Common myeloid progenitor, CD34-positive (primary cell): ENCODE measurements around the gene COG1.

Experiments used
- CTCF ChIA-PET: fragments of 350-600 bp; sonication (Branson Sonifier 250); formaldehyde crosslinking; loops from one replicate; lab custom pipeline; 2021; ENCODE audit warnings: antibody characterized with exemption; lab: Charles Lee
- POLR2A ChIA-PET: fragments of 350-600 bp; sonication (Branson Sonifier 250); formaldehyde crosslinking; loops from one replicate; lab custom pipeline; 2021; ENCODE audit warnings: antibody characterized with exemption; lab: Charles Lee
- DNase-seq, 3 donors: peaks; one replicate each; pipeline versions ENCODE4 v3.0.0 to v3.0.0-alpha.2; 2013
- H3K27ac ChIP-seq, 2 experiments: 1 replicate in 1 of 2; 2 replicates in 1 of 2; pipeline ENCODE4 v1.7.0; 2013; ENCODE audit warnings: inconsistent platforms in 2 of 2, low read length in 2 of 2, mild to moderate bottlenecking in 2 of 2, low read depth in 1 of 2, moderate library complexity in 1 of 2; ENCODE audit not compliant: severe bottlenecking in 2 of 2, insufficient read depth in 1 of 2, poor library complexity in 1 of 2
- H3K27me3 ChIP-seq, 5 experiments: replicated peaks in 2 of 5; 1 replicate in 3 of 5; 2 replicates in 2 of 5; pipeline versions ENCODE4 v1.6.1 to v1.7.0; 2013; ENCODE audit warnings: low read length in 4 of 5, mild to moderate bottlenecking in 2 of 5, moderate library complexity in 2 of 5, inconsistent platforms in 1 of 5; ENCODE audit not compliant: insufficient read depth in 5 of 5, control insufficient read depth in 4 of 5
- H3K36me3 ChIP-seq, 4 experiments: 1 replicate in 2 of 4; 2 replicates in 2 of 4; pipeline versions ENCODE4 v1.6.1 to v1.7.0; 2013; ENCODE audit warnings: low read length in 3 of 4, control low read depth in 1 of 4, mild to moderate bottlenecking in 1 of 4; ENCODE audit not compliant: control insufficient read depth in 4 of 4, insufficient read depth in 4 of 4
- H3K4me1 ChIP-seq, 4 experiments: 1 replicate in 3 of 4; 2 replicates in 1 of 4; pipeline versions ENCODE4 v1.6.1 to v1.7.1; 2013; ENCODE audit warnings: low read length in 3 of 4, mild to moderate bottlenecking in 3 of 4, control low read depth in 1 of 4, inconsistent platforms in 1 of 4, moderate library complexity in 1 of 4; ENCODE audit not compliant: control insufficient read depth in 4 of 4, insufficient read depth in 4 of 4; ENCODE audit errors: control extremely low read depth in 1 of 4
- H3K4me3 ChIP-seq, 7 experiments: 1 replicate in 4 of 7; 2 replicates in 3 of 7; pipeline versions ENCODE4 v1.5.1 to v1.7.0; 2013; ENCODE audit warnings: mild to moderate bottlenecking in 7 of 7, low read length in 6 of 7, moderate library complexity in 6 of 7, inconsistent platforms in 2 of 7, low read depth in 2 of 7, control low read depth in 1 of 7; ENCODE audit not compliant: insufficient read depth in 4 of 7, control insufficient read depth in 1 of 7; ENCODE audit errors: extremely low read depth in 1 of 7
- H3K9me3 ChIP-seq, 5 experiments: 1 replicate in 4 of 5; 2 replicates in 1 of 5; pipeline versions ENCODE4 v1.6.1 to v1.7.1; 2013; ENCODE audit warnings: low read length in 4 of 5, mild to moderate bottlenecking in 2 of 5, inconsistent platforms in 1 of 5, low read depth in 1 of 5, moderate library complexity in 1 of 5; ENCODE audit not compliant: control insufficient read depth in 4 of 5, insufficient read depth in 2 of 5; ENCODE audit errors: control extremely low read depth in 1 of 5
- WGBS: methylation state at CpG from one replicate; pipeline ENCODE4 v1.1.5; 2013; ENCODE audit not compliant: insufficient coverage; 5-methylcytosine and 5-hydroxymethylcytosine counted together

COG1 gene

DNA sequence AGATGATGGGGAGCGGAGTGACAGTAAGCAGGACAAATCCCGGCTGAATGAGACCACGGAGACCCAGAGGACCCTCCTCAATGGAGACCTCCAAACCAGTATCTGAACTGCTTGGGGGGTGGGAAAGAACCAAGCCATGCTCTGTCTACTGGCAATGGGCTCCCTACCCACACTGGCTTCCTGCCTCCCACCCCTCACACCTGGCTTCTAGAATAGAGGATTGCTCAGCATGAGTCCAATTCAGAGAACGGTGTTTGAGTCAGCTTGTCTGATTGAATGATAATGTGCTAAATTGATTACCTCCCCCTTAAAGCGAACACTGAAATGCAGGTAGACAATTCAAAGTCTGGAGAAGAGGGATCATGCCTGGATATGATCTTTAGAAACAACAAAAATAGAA lies 22.5 kb upstream of the COG1 start:
- Histone ChIP-seq H3K27me3 (peaks cover 5 to 47% (median 22%) of the 10 kb centered on the region in 5 experiments), H3K36me3 (no peaks in the 10 kb centered on the region), H3K4me1 (peaks cover 0 to 23% (median 21%) of the 10 kb centered on the region in 4 experiments), H3K4me3 (no peak overlapping the region), H3K27ac (no peak overlapping the region), H3K9me3 (no peaks in the 10 kb centered on the region)
- DNase-seq: no peak
- WGBS: 92% methylated on average over 2 of the region's 5 CpGs
- CTCF ChIA-PET: interaction anchor here (1.4 to 1.9 kb wide), 3 partner anchors 12 to 445 kb away, joined by 3 to 5 read pairs (median 4); no protein-coding TSS in a partner anchor
- POLR2A ChIA-PET: no interaction called here

GRCh38 chr17:73172252-73172651 lies 20.6 kb upstream of the COG1 start:
- H3K36me3 ChIP-seq: no peaks in the 10 kb centered on the region
- CTCF ChIA-PET: no interaction called here
- POLR2A ChIA-PET: no interaction called here
- no peak overlapping the region for H3K27ac ChIP-seq
- H3K4me1 ChIP-seq: peaks cover 0 to 4% (median 2%) of the 10 kb centered on the region in 4 experiments
- DNase-seq: no peak
- peaks cover 2 to 28% (median 9%) of the 10 kb centered on the region in 5 experiments for H3K27me3 ChIP-seq
- 100% methylated on average over 1 of the region's 3 CpGs for WGBS
- peaks cover 0 to 4% (median 0%) of the 10 kb centered on the region in 5 experiments for H3K9me3 ChIP-seq
- H3K4me3 ChIP-seq: no peak overlapping the region

GRCh38 chr17:73174126-73174525 lies 18.7 kb upstream of the COG1 start:
- Histone ChIP-seq H3K36me3 (no peaks in the 10 kb centered on the region), H3K27me3 (peaks cover 0 to 10% (median 4%) of the 10 kb centered on the region in 5 experiments), H3K4me1 (no peaks in the 10 kb centered on the region), H3K4me3 (no peak overlapping the region), H3K9me3 (peaks cover 0 to 4% (median 0%) of the 10 kb centered on the region in 5 experiments), H3K27ac (no peak overlapping the region)
- 96% methylated on average over 7 of the region's 7 CpGs for WGBS
- ChIA-PET POLR2A (no interaction called here), CTCF (interaction anchor here (0.6 to 1.6 kb wide), 3 partner anchors 15 to 1581 kb away, joined by 3 to 5 read pairs (median 3); no protein-coding TSS in a partner anchor)
- DNase-seq: no peak

DNA sequence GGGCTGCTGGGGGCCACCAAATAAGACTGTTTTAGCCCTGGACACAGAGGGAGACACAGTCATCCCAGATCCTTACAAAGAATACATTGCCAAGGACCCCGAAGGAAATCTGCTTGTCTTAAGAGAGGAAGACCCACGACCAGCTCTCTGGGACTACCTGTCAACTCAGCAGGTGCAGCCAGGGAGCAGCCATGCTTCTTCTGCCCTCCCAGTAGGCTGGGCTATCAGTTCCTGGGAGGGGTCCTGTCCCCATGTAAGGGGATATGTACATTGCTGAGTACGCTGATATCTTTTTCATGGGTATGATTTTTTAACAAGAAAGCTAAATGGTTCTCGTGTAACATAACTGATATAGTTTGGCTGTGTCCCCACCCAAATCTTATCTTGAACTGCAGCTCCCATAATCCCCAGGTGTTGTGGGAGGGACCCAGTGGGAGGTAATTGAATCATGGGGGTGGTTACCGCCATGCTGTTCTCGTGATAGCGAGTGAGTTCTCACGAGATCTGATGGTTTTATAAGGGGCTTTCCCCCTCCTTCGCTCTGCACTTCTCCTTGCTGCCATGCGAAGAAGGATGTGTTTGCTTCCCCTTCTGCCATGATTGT lies 16.8 kb upstream of the COG1 start:
- ChIA-PET POLR2A (no interaction called here), CTCF (no interaction called here)
- no peaks in the 10 kb centered on the region for H3K27me3 ChIP-seq
- WGBS: 94% methylated on average over 4 of the region's 10 CpGs
- no peak overlapping the region for H3K4me3 ChIP-seq
- H3K36me3 ChIP-seq: no peaks in the 10 kb centered on the region
- H3K9me3 ChIP-seq: peaks cover 0 to 4% (median 0%) of the 10 kb centered on the region in 5 experiments
- H3K27ac ChIP-seq: no peak overlapping the region
- no peaks in the 10 kb centered on the region for H3K4me1 ChIP-seq
- no peak for DNase-seq

DNA sequence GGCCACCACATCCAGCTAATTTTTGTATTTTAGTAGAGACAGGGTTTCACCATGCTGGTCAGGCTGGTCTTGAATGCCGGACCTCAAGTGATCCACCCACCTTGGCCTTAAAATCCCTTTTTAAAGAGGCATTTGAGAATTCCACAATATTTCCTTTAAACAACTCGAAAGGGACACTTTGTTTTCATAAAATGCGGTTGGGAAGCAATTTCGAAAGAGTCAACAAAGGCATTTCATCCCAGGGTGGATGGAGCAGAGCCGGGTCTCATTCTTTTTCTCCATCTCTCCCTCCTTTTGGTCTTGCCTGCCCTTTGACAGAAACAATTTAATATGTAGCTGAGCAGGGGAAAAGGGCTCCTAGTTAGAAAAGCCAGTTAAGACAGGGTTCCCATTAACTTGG lies 13.5 kb upstream of the COG1 start:
- Histone ChIP-seq H3K4me1 (peaks cover 0 to 7% (median 2%) of the 10 kb centered on the region in 4 experiments), H3K27ac (no peak overlapping the region), H3K27me3 (no peaks in the 10 kb centered on the region), H3K9me3 (peaks cover 0 to 4% (median 0%) of the 10 kb centered on the region in 5 experiments), H3K4me3 (no peak overlapping the region), H3K36me3 (no peaks in the 10 kb centered on the region)
- 97% methylated on average over 4 of the region's 5 CpGs for WGBS
- no peak for DNase-seq
- ChIA-PET POLR2A (no interaction called here), CTCF (interaction anchor here (0.7 kb wide), 1 partner anchor 460 kb away, joined by 3 read pairs; no protein-coding TSS in a partner anchor)

- CTCF ChIA-PET: interaction anchor here (0.6 to 1.7 kb wide), 4 partner anchors 53 to 621 kb away, joined by 3 read pairs; no protein-coding TSS in a partner anchor
- no peak for DNase-seq
- WGBS: no CpG with 5 or more reads among the region's 3 CpGs
Measured at GRCh38 chr17:73179878-73180277, 13.0 kb upstream of the COG1 start.

DNA sequence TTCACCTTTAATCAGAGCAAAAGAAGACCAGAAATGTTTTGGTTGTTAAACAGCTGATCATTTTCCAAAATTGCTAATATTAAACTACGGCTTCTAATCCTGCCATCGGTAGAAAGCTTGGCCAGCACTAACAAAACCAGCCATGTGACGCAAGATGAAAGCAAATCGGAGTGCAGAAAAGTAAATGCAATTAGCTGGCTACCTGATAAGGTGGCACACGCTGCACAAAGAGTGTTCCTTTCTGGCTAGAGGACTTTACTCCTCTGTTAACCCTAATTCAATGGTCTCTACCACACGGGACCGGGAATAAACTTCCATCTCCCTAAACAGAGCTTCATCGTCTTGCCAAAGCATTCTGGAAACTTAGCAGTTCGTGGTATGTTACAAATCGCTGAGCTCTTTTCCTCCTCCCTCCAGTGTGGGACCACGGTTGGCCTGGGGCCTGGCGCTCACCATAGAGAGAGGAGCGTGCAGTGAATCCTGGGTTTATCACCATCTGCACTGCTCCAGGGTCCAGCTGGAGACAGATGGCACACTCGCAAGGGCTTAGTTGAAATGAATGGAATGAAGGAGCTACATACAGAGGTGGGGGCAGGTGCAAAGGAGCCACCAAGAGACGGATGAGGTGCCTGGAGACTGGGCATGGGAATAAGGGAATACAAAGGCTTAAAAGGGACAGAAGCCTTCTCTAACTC lies 10.1 kb upstream of the COG1 start:
- ChIA-PET CTCF (interaction anchor here (1.8 to 2.9 kb wide), 3 partner anchors 8 to 456 kb away, joined by 4 to 13 read pairs (median 9); no protein-coding TSS in a partner anchor), POLR2A (no interaction called here)
- DNase-seq: no peak
- no peaks in the 10 kb centered on the region for H3K9me3 ChIP-seq
- 79% methylated on average over 15 of the region's 15 CpGs for WGBS
- no peaks in the 10 kb centered on the region for H3K36me3 ChIP-seq
- H3K4me1 ChIP-seq: peaks cover 0 to 11% (median 3%) of the 10 kb centered on the region in 4 experiments
- H3K27ac ChIP-seq: no peak overlapping the region
- no peak overlapping the region for H3K4me3 ChIP-seq
- H3K27me3 ChIP-seq: no peaks in the 10 kb centered on the region

More at GRCh38 chr17:73179878-73180277, 13.0 kb upstream of the COG1 start:
- no peaks in the 10 kb centered on the region for H3K36me3 ChIP-seq
- H3K27ac ChIP-seq: no peak overlapping the region
- no peaks in the 10 kb centered on the region for H3K27me3 ChIP-seq
- POLR2A ChIA-PET: no interaction called here
- H3K9me3 ChIP-seq: peaks cover 0 to 4% (median 0%) of the 10 kb centered on the region in 5 experiments
- H3K4me3 ChIP-seq: no peak overlapping the region
- peaks cover 0 to 11% (median 3%) of the 10 kb centered on the region in 4 experiments for H3K4me1 ChIP-seq
